Cardiac muscle cell (in vitro differentiated cells and primary cell): Measurements from ENCODE around the gene EDDM3A. TPM values are rescaled to one million over a fixed set of nuclear protein-coding genes. Genes with fewer than 3 reads are reported as not detected.
"Not testable (repeated sequence)": the region's sequence is repeated elsewhere in the genome, so short reads cannot be mapped to it uniquely, and the experiment has no call there.

Experiments
- DNase-seq, 2 donors: peaks; one replicate each; pipeline versions ENCODE4 v3.0.0 to v3.0.0-alpha.2; 2010 to 2017; ENCODE audit warnings: low read depth in 1 of 2, low spot score in 1 of 2
- H3K27ac ChIP-seq: fragments of 200-600 bp; sonication (generic); 2 replicates; pipeline ENCODE4 v1.5.1; 2016
- H3K27me3 ChIP-seq: fragments of 200-600 bp; sonication (generic); 2 replicates; pipeline ENCODE4 v1.6.0; 2016; ENCODE audit warnings: control low read depth
- H3K36me3 ChIP-seq: fragments of 200-600 bp; sonication (generic); 2 replicates; pipeline ENCODE4 v1.5.1; 2016; ENCODE audit warnings: control low read depth
- H3K4me1 ChIP-seq: fragments of 200-600 bp; sonication (generic); 2 replicates; pipeline ENCODE4 v1.8.1; 2017; ENCODE audit warnings: low read depth, mild to moderate bottlenecking, mixed run types
- H3K4me3 ChIP-seq: fragments of 200-600 bp; sonication (generic); 2 replicates; pipeline ENCODE4 v1.5.1; 2016; ENCODE audit warnings: mild to moderate bottlenecking
- H3K9me3 ChIP-seq: fragments of 200-600 bp; sonication (generic); 2 replicates; pipeline ENCODE4 v1.5.1; 2017; ENCODE audit warnings: low read depth, mild to moderate bottlenecking, control low read depth
- polyA plus RNA-seq: library from polyadenylated mRNA; unstranded; fragments of >200 nt; fragmentation: Nextera tagmentation; extraction: Ambion mirVana; gene quantifications from 2 replicates; pipeline ENCODE4 v1.2.1, GENCODE V29; 2016
- total RNA-seq: library from RNA; depleted of rRNA; stranded (reverse); fragments of >200 nt; gene quantifications from 2 replicates; pipeline ENCODE4 v1.2.3, GENCODE V29; 2016
- TF ChIP-seq, protein P1 (sequence below): IDR thresholded peaks from 2 replicates; pipeline ENCODE4 v1.5.1; 2012; ENCODE audit warnings: low read depth, mild to moderate bottlenecking, low read length

The EDDM3A gene
- total and polyA plus RNA-seq, 2 experiments from 2014 or later = 0.15 TPM; not detected in 1

DNA sequence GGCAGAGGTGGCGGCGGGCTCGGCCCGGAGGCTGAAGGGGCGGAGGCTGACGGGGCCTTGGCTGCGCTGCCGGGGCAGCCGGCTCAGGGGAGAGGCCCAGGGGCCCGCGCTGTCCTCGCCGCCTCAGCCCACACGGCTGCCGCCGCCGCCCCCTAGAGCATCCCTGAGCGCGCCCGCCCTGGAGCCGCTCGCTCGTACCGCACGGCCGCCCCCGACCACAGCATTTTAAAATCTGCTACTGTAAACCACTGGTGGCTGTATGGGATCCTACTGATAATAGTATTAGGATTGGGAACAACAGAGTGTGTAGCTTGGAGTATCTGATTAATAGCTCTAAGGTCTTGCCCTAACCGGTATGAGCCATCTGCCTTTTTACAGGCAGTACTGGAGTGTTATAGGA, 22.2 kb upstream of the EDDM3A start:
- DNase-seq = peak in 1 of 2 donors; percentile 25

DNA sequence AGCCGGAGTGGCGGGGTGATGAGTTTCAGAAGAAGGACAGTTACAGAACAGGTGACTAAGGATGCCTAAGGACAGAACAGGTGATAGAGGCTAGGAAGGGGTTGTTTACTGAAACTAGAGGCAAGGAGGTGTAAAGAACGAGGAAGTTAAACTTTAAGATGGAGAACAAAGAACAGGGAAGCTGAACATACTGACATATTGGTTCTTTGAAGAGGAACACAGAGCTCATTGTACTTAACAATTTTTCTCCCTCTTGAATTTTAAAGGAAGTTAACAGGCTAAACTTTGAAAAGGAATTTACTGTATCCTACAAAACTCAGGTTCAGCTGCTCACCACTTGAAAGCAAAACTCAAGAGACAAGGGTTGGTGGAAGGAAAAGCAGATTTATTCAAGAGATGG, 19.6 kb upstream of the EDDM3A start:
- not testable (repeated sequence) for H3K4me3 ChIP-seq, H3K4me1 ChIP-seq, H3K27me3 ChIP-seq, H3K36me3 ChIP-seq, DNase-seq, H3K9me3 ChIP-seq, H3K27ac ChIP-seq

More for the DNA sequence above, 22.2 kb upstream of the EDDM3A start:
- Histone ChIP-seq H3K27ac (no peak overlapping the region), H3K4me1 (no peaks in the 10 kb centered on the region), H3K9me3 (no peaks in the 10 kb centered on the region), H3K4me3 (no peak overlapping the region), H3K36me3 (no peaks in the 10 kb centered on the region), H3K27me3 (no peaks in the 10 kb centered on the region)
- TF ChIP-seq, protein P1, sequence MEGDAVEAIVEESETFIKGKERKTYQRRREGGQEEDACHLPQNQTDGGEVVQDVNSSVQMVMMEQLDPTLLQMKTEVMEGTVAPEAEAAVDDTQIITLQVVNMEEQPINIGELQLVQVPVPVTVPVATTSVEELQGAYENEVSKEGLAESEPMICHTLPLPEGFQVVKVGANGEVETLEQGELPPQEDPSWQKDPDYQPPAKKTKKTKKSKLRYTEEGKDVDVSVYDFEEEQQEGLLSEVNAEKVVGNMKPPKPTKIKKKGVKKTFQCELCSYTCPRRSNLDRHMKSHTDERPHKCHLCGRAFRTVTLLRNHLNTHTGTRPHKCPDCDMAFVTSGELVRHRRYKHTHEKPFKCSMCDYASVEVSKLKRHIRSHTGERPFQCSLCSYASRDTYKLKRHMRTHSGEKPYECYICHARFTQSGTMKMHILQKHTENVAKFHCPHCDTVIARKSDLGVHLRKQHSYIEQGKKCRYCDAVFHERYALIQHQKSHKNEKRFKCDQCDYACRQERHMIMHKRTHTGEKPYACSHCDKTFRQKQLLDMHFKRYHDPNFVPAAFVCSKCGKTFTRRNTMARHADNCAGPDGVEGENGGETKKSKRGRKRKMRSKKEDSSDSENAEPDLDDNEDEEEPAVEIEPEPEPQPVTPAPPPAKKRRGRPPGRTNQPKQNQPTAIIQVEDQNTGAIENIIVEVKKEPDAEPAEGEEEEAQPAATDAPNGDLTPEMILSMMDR = no peak

DNA sequence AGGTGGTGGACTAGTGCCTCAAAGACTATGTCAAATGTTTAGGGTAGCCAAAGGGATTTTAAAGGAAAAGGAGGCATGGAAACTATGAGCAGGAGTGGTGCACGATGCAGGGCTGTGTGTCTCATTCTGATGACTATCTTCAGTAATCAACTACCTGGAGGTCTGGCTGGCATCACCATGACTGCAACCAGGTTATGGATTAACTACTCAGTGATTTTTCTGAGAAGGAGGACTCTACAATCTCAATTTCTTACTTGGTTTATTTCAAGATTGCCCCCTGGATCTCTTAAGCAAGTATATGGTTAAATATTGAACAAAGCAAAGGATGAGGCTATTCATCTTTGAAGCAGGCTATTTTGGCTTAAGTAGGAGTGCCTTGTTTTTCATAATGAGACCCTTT, 19.2 kb upstream of the EDDM3A start:
- Histone ChIP-seq H3K27ac (no peak overlapping the region), H3K4me3 (no peak overlapping the region), H3K27me3 (no peaks in the 10 kb centered on the region), H3K4me1 (peaks cover 3% of the 10 kb centered on the region), H3K36me3 (no peaks in the 10 kb centered on the region), H3K9me3 (no peaks in the 10 kb centered on the region)
- no peak for DNase-seq
- TF ChIP-seq, protein P1 = no peak

DNA sequence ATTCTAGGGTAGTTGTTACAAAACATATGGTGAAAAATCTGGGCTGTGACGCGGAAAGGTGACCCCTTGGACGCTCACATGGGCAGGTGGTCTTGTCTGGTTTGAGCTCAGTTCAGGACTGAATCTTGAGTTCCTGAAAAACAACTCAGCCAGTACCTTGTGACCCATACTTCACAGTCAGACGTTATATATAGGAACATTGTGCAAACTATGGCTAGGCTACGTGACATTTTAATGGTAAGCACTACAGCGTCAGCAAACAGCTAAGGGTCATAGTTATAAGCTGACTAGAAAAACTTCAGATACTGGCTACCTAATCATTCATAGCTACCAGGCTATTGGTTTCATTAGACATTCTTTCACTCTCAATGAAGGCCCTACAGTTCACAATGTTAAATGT, 14.8 kb upstream of the EDDM3A start:
- Histone ChIP-seq H3K4me3 (no peak overlapping the region), H3K27me3 (no peaks in the 10 kb centered on the region), H3K4me1 (peaks cover 3% of the 10 kb centered on the region), H3K27ac (no peak overlapping the region), H3K36me3 (no peaks in the 10 kb centered on the region), H3K9me3 (no peaks in the 10 kb centered on the region)
- TF ChIP-seq, protein P1 = no peak
- no peak for DNase-seq

DNA sequence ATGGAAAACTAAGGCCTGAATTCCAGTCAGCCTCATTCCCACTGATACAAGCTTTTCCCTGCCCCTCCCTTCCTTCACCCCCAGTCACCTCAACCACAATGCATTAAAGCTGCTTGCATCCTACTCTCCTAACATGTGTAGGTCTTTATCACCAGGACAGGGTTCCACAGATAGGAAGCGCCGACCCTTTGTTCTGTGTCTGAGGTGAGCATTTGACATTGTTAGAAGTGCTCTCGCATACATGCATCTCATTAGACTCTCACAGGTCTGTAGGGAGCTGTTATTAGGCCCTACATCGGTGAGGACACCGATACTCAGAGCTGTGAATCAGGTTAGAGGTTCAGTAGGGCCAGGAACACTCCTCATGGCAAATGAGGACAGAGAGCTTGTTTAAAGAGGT, 13.2 kb upstream of the EDDM3A start:
- TF ChIP-seq, protein P1 = no peak
- no peak for DNase-seq

DNA sequence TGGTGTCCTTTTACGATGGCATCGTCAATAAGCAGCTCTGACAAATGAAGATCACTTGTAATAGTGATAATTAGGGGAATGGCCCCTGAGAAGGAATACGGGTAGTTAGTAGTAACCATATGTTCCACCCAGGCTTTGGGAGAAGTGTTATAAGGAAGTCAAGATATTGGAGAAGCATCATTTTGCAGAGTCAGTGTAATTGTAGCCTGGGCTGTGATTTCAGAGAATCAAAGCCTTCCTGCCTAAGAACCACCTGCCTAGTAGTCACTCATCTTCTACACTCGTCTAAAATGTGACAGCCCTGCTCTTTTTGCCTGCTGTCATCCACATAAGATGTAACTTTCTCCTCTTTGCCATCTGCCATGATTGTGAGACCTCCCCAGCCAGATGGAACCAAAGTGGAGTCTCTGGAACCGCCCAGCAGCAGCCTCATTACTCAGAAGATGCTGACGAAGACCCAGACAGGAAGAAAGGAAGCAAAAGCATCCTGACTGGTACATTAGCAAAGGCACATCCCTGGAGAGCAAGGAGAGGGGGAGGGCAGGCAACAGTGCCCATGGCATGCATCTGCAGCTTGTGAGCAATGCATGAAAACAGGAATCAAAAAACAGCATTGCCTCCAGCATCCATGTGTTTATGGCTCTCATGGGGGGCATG, 12.6 kb upstream of the EDDM3A start:
- Histone ChIP-seq H3K36me3 (no peaks in the 10 kb centered on the region), H3K4me3 (no peak overlapping the region), H3K27me3 (no peaks in the 10 kb centered on the region), H3K4me1 (peaks cover 3% of the 10 kb centered on the region), H3K27ac (no peak overlapping the region), H3K9me3 (no peaks in the 10 kb centered on the region)
- TF ChIP-seq, protein P1 = no peak
- no peak for DNase-seq

More for the DNA sequence above, 13.2 kb upstream of the EDDM3A start:
- Histone ChIP-seq H3K27ac (no peak overlapping the region), H3K27me3 (no peaks in the 10 kb centered on the region), H3K4me3 (no peak overlapping the region), H3K4me1 (peaks cover 3% of the 10 kb centered on the region), H3K36me3 (no peaks in the 10 kb centered on the region), H3K9me3 (no peaks in the 10 kb centered on the region)
